Loucy (cell line): ENCODE results near the gene SLC6A11.

ENCODE experiments used
- H2AFZ ChIP-seq: fragments of 200-600 bp; sonication (generic); 2 replicates; pipeline ENCODE4 v1.6.0; 2016; ENCODE audit warnings: antibody characterized with exemption, mild to moderate bottlenecking, low read length, moderate library complexity
- H3F3A ChIP-seq: fragments of 200-600 bp; 2 replicates; pipeline ENCODE4 v1.6.0; 2016; ENCODE audit warnings: antibody characterized with exemption, low read depth, mild to moderate bottlenecking
- H3K27me3 ChIP-seq: fragments of 200-600 bp; sonication (generic); 2 replicates; pipeline ENCODE4 v1.6.1; 2014; ENCODE audit warnings: low read length, mild to moderate bottlenecking; ENCODE audit not compliant: insufficient read depth, poor library complexity, severe bottlenecking
- H3K36me3 ChIP-seq: fragments of 200-600 bp; sonication (generic); 2 replicates; pipeline ENCODE4 v1.6.1; 2016; ENCODE audit warnings: low read length; ENCODE audit not compliant: insufficient read depth
- H3K4me1 ChIP-seq: fragments of 200-600 bp; sonication (generic); 2 replicates; pipeline ENCODE4 v1.5.1; 2014; ENCODE audit warnings: low read length, mild to moderate bottlenecking; ENCODE audit not compliant: insufficient read depth, poor library complexity, severe bottlenecking
- H3K4me2 ChIP-seq: fragments of 200-600 bp; sonication (generic); 2 replicates; pipeline ENCODE4 v1.6.0; 2014; ENCODE audit warnings: antibody characterized with exemption, low read length, low read depth, mild to moderate bottlenecking; ENCODE audit not compliant: poor library complexity, severe bottlenecking
- H3K4me3 ChIP-seq: fragments of 200-600 bp; sonication (generic); 2 replicates; pipeline ENCODE4 v1.5.1; 2014; ENCODE audit warnings: low read length, mild to moderate bottlenecking, mixed read lengths; ENCODE audit not compliant: poor library complexity, severe bottlenecking
- H3K79me2 ChIP-seq: fragments of 200-600 bp; sonication (generic); 2 replicates; pipeline ENCODE4 v1.6.1; 2014; ENCODE audit warnings: low read length; ENCODE audit not compliant: insufficient read depth
- H3K9ac ChIP-seq: fragments of 200-600 bp; sonication (generic); 2 replicates; pipeline ENCODE4 v1.6.0; 2014; ENCODE audit warnings: mild to moderate bottlenecking, low read depth, low read length, moderate library complexity; ENCODE audit not compliant: poor library complexity, severe bottlenecking
- H3K9me2 ChIP-seq: fragments of 200-600 bp; sonication (generic); replicated peaks from 2 replicates; pipeline ENCODE4 v1.6.1; 2016; ENCODE audit warnings: low read depth, low read length, mixed read lengths
- H3K9me3 ChIP-seq: fragments of 200-600 bp; sonication (generic); 2 replicates; pipeline ENCODE4 v1.6.1; 2014; ENCODE audit warnings: mild to moderate bottlenecking, antibody characterized with exemption, low read length, low read depth; ENCODE audit not compliant: insufficient read depth
- H4K20me1 ChIP-seq: fragments of 200-600 bp; sonication (generic); 2 replicates; pipeline ENCODE4 v1.6.0; 2014; ENCODE audit warnings: antibody characterized with exemption, low read length, mild to moderate bottlenecking; ENCODE audit not compliant: insufficient read depth, poor library complexity, severe bottlenecking
- EZH2phosphoT487 ChIP-seq: fragments of 200-600 bp; IDR thresholded peaks from 2 replicates; pipeline ENCODE4 v1.6.1; 2018; ENCODE audit warnings: antibody characterized with exemption, mild to moderate bottlenecking, moderate library complexity, borderline replicate concordance
- TF ChIP-seq, protein P1 (sequence below): fragments of 200-600 bp; sonication (generic); conservative IDR thresholded peaks from 2 replicates; pipeline ENCODE4 v1.5.1; 2014; ENCODE audit warnings: mild to moderate bottlenecking, antibody characterized with exemption, low read length

The SLC6A11 gene

DNA sequence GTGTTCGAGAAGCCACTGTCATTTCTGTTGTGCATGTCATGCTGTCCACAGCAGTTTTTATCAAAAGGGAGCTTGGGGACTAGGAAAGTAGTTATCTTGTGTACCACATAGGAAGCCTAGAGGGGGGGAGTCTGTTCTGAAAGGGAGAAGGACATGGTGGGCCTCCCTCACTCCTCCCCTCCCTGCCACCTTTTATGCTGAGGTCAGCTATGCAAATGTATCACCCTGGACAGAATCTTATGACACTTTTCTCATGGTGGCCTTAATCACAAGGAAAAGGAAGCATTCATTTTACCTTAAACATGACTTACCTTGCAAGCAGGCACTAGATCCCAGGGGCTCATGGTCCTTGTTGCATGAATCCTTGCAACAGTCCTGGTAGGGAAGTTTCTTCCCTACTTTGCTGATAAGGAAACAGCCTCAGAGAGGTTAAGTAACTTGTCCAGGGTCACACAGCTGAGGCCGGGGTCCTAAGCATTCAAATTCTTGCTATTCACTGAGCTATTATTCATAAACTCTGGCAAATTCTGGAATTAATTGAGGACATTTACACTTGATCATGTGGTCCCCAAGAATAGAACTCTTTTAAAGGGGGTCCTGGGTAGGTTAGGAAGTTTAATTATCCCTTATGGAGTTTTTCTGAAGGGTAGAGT, 95.4 kb downstream of the SLC6A11 start:
- Histone ChIP-seq H3F3A (no peaks in the 10 kb centered on the region), H3K36me3 (no peaks in the 10 kb centered on the region), H3K79me2 (no peaks in the 10 kb centered on the region), H3K4me1 (no peaks in the 10 kb centered on the region), H3K4me3 (no peak overlapping the region), H2AFZ (no peak overlapping the region), H3K4me2 (no peak overlapping the region), H3K27me3 (no peaks in the 10 kb centered on the region), H3K9ac (no peak overlapping the region), H4K20me1 (no peaks in the 10 kb centered on the region), H3K9me2 (no peaks in the 10 kb centered on the region), H3K9me3 (no peaks in the 10 kb centered on the region)
- TF ChIP-seq, protein P1, sequence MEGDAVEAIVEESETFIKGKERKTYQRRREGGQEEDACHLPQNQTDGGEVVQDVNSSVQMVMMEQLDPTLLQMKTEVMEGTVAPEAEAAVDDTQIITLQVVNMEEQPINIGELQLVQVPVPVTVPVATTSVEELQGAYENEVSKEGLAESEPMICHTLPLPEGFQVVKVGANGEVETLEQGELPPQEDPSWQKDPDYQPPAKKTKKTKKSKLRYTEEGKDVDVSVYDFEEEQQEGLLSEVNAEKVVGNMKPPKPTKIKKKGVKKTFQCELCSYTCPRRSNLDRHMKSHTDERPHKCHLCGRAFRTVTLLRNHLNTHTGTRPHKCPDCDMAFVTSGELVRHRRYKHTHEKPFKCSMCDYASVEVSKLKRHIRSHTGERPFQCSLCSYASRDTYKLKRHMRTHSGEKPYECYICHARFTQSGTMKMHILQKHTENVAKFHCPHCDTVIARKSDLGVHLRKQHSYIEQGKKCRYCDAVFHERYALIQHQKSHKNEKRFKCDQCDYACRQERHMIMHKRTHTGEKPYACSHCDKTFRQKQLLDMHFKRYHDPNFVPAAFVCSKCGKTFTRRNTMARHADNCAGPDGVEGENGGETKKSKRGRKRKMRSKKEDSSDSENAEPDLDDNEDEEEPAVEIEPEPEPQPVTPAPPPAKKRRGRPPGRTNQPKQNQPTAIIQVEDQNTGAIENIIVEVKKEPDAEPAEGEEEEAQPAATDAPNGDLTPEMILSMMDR, result no peak
- no peak for TF ChIP-seq EZH2phosphoT487

GRCh38 chr3:10912786-10913185, 96.8 kb downstream of the SLC6A11 start:
- no peak overlapping the region for H2AFZ ChIP-seq
- no peaks in the 10 kb centered on the region for H3K36me3 ChIP-seq
- H3F3A ChIP-seq, result no peaks in the 10 kb centered on the region
- H3K27me3 ChIP-seq, result no peaks in the 10 kb centered on the region
- no peak overlapping the region for H3K9ac ChIP-seq
- H3K9me2 ChIP-seq, result no peaks in the 10 kb centered on the region
- H3K4me3 ChIP-seq, result no peak overlapping the region
- TF ChIP-seq EZH2phosphoT487, result no peak
- TF ChIP-seq, protein P1, result no peak
- no peaks in the 10 kb centered on the region for H3K9me3 ChIP-seq
- no peaks in the 10 kb centered on the region for H3K4me1 ChIP-seq
- H4K20me1 ChIP-seq, result no peaks in the 10 kb centered on the region
- no peaks in the 10 kb centered on the region for H3K79me2 ChIP-seq
- no peak overlapping the region for H3K4me2 ChIP-seq

DNA sequence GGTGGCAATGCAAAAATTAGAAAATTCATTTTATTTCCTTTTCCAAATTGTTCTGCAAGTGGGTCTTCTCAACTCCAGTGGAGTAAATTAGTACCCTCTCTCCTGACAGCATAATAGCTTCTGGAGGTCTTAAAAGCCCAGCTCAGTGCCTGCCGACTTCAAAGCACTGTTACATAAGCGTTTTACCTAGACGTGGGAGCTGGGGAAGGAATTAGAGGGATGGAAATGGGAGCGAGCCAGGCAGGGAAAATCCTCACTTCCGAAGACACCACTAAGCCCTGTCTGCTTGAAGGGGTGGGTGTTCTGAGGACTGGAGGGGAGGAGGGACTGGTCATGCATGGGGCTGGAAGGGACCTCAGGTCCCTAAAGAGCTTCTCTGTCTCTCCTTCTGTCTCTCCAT, 99.3 kb downstream of the SLC6A11 start:
- no peaks in the 10 kb centered on the region for H3F3A ChIP-seq
- H3K9me2 ChIP-seq, result no peaks in the 10 kb centered on the region
- H3K79me2 ChIP-seq, result no peaks in the 10 kb centered on the region
- no peak overlapping the region for H3K9ac ChIP-seq
- no peaks in the 10 kb centered on the region for H3K27me3 ChIP-seq
- H3K4me1 ChIP-seq, result no peaks in the 10 kb centered on the region
- no peak overlapping the region for H2AFZ ChIP-seq
- no peaks in the 10 kb centered on the region for H3K9me3 ChIP-seq
- no peak overlapping the region for H3K4me2 ChIP-seq
- TF ChIP-seq, protein P1, result no peak
- TF ChIP-seq EZH2phosphoT487, result no peak
- no peaks in the 10 kb centered on the region for H4K20me1 ChIP-seq
- no peak overlapping the region for H3K4me3 ChIP-seq
- H3K36me3 ChIP-seq, result no peaks in the 10 kb centered on the region
